A673 (cell line): ENCODE results near the gene ARMC6. TPM values are rescaled to one million over a fixed set of nuclear protein-coding genes. Genes with fewer than 3 reads are reported as not detected.

Source experiments
- BruUV-seq: library from RNA; stranded (reverse); fragments of 400-500 nt; replicated peaks from 2 replicates; lab custom pipeline; 2021; lab: Mats Ljungman, UMichigan
- CTCF ChIA-PET: fragments of 300-600 bp; sonication (Branson Sonifier 250); formaldehyde crosslinking; loops from one replicate; lab custom pipeline; 2022; ENCODE audit warnings: antibody characterized with exemption; lab: Charles Lee
- POLR2A ChIA-PET: fragments of 300-600 bp; sonication (Branson Sonifier 250); formaldehyde crosslinking; loops from one replicate; lab custom pipeline; 2022; ENCODE audit warnings: antibody characterized with exemption; ENCODE audit not compliant: low non-redundant PET; lab: Charles Lee
- DNase-seq: peaks from one replicate; pipeline ENCODE4 v3.0.0-alpha.2; 2015; ENCODE audit warnings: low spot score
- H3K27ac ChIP-seq: fragments of 200-600 bp; sonication (generic); 2 replicates; pipeline ENCODE4 v1.5.1; 2016; ENCODE audit warnings: mixed run types, low read depth, mild to moderate bottlenecking, mixed read lengths, antibody characterized with exemption, low read length; ENCODE audit not compliant: poor library complexity, severe bottlenecking
- H3K27me3 ChIP-seq: fragments of 200-600 bp; sonication (generic); replicated peaks from 2 replicates; pipeline ENCODE4 v1.6.1; 2017; ENCODE audit warnings: mixed run types, low read depth, mild to moderate bottlenecking, mixed read lengths, antibody characterized with exemption, low read length; ENCODE audit not compliant: insufficient read depth, poor library complexity
- H3K36me3 ChIP-seq: fragments of 200-600 bp; sonication (generic); 2 replicates; pipeline ENCODE4 v1.6.1; 2016; ENCODE audit warnings: mixed run types, mild to moderate bottlenecking, mixed read lengths, antibody characterized with exemption, low read length; ENCODE audit not compliant: insufficient read depth, poor library complexity, severe bottlenecking
- H3K4me1 ChIP-seq: fragments of 200-600 bp; sonication (generic); 2 replicates; pipeline ENCODE4 v1.6.1; 2017; ENCODE audit warnings: mixed run types, mild to moderate bottlenecking, mixed read lengths, antibody characterized with exemption, low read length; ENCODE audit not compliant: insufficient read depth, poor library complexity, severe bottlenecking
- H3K4me3 ChIP-seq: fragments of 200-600 bp; sonication (generic); 2 replicates; pipeline ENCODE4 v1.5.1; 2016; ENCODE audit warnings: low read depth, mixed run types, mild to moderate bottlenecking, mixed read lengths, low read length; ENCODE audit not compliant: poor library complexity, severe bottlenecking
- H3K9me3 ChIP-seq: fragments of 200-600 bp; sonication (generic); 2 replicates; pipeline ENCODE4 v1.6.1; 2016; ENCODE audit warnings: mixed run types, low read depth, mild to moderate bottlenecking, mixed read lengths, antibody characterized with exemption, low read length; ENCODE audit not compliant: poor library complexity, severe bottlenecking
- EZH2 ChIP-seq: fragments of 200-600 bp; sonication (generic); IDR thresholded peaks from 2 replicates; pipeline ENCODE4 v1.6.1; 2017; ENCODE audit warnings: borderline replicate concordance, low read depth, mild to moderate bottlenecking, mixed read lengths, antibody characterized with exemption, low read length; ENCODE audit not compliant: poor library complexity, severe bottlenecking
- intact Hi-C: fragments of 100-400 bp; cut with micrococcal nuclease; formaldehyde crosslinking; loops from one replicate; pipeline ENCODE4 v1.10.0; 2022; ENCODE audit not compliant: unreplicated experiment
- total RNA-seq: library from RNA; stranded (reverse); gene quantifications from 2 replicates; pipeline ENCODE4 v1.2.3, GENCODE V29; 2021
- TF ChIP-seq, protein P1 (sequence below): fragments of 300-800, 200-600 bp; sonication (generic); conservative IDR thresholded peaks from 2 replicates; pipeline ENCODE4 v1.5.1; 2017; ENCODE audit warnings: low read depth, mild to moderate bottlenecking, antibody characterized with exemption, low read length, moderate library complexity, mixed read lengths

ARMC6 gene
- total RNA-seq, 1 experiment from 2014 or later: 62.7 TPM

DNA sequence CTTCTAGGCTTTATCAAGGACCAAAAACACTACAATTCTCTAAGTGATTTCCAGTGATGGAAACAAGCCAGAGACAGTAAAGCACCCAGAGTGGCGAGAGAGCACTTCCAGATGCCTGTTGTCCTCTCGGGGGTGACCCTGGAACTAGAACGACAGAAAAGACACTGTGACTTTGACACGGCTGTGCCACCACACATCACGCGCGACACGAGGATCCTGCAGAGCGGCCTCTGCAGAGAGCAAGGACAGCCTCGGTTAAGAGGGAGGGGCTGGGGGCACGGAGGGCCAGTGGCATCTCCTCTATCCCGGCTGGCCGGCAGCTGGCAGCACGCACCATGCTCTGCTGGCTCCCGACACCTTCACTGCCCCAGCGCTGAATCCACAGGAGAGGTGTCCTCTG is 42.4 kb upstream of the ARMC6 start:
- H3K27me3 ChIP-seq: no peaks in the 10 kb centered on the region
- peaks cover 14% of the 10 kb centered on the region for H3K4me1 ChIP-seq
- DNase-seq: no peak
- intact Hi-C loops: no loop called here
- H3K27ac ChIP-seq: no peak overlapping the region
- no peaks in the 10 kb centered on the region for H3K9me3 ChIP-seq
- TF ChIP-seq, protein P1, sequence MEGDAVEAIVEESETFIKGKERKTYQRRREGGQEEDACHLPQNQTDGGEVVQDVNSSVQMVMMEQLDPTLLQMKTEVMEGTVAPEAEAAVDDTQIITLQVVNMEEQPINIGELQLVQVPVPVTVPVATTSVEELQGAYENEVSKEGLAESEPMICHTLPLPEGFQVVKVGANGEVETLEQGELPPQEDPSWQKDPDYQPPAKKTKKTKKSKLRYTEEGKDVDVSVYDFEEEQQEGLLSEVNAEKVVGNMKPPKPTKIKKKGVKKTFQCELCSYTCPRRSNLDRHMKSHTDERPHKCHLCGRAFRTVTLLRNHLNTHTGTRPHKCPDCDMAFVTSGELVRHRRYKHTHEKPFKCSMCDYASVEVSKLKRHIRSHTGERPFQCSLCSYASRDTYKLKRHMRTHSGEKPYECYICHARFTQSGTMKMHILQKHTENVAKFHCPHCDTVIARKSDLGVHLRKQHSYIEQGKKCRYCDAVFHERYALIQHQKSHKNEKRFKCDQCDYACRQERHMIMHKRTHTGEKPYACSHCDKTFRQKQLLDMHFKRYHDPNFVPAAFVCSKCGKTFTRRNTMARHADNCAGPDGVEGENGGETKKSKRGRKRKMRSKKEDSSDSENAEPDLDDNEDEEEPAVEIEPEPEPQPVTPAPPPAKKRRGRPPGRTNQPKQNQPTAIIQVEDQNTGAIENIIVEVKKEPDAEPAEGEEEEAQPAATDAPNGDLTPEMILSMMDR: no peak
- TF ChIP-seq EZH2: no peak
- no peak overlapping the region for H3K4me3 ChIP-seq
- POLR2A ChIA-PET: no interaction called here
- H3K36me3 ChIP-seq: peaks cover 31% of the 10 kb centered on the region
- CTCF ChIA-PET: no interaction called here
- BruUV-seq: no TSS peak

DNA sequence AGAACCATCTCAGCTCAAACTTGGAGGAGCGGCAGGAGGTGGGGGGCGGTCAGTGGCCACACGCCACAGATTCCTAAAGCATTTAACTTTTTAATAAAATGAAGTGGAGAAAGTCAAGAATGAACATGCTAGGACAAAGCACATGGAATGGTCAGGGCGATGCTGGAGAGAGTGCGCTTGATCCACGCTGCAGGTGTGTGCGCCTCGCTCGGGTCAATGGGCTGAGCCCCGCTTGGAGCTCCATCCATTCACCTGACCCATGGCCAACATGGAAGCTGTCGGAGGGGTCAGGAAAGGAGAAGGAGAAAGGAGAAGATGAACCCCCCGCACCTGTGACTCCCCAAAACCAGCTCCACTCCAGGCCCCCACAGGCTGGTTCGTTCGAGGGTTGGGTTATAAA is 41.9 kb upstream of the ARMC6 start:
- no peaks in the 10 kb centered on the region for H3K27me3 ChIP-seq
- intact Hi-C loops: no loop called here
- no peaks in the 10 kb centered on the region for H3K9me3 ChIP-seq
- H3K36me3 ChIP-seq: peaks cover 31% of the 10 kb centered on the region
- H3K4me3 ChIP-seq: no peak overlapping the region
- DNase-seq: no peak
- peaks cover 12% of the 10 kb centered on the region for H3K4me1 ChIP-seq
- H3K27ac ChIP-seq: no peak overlapping the region
- TF ChIP-seq EZH2: no peak
- TF ChIP-seq, protein P1: no peak
- no TSS peak for BruUV-seq
- ChIA-PET CTCF (interaction anchor here (0.7 kb wide), 1 partner anchor 178 kb away, joined by 3 read pairs; no protein-coding TSS in a partner anchor), POLR2A (no interaction called here)

DNA sequence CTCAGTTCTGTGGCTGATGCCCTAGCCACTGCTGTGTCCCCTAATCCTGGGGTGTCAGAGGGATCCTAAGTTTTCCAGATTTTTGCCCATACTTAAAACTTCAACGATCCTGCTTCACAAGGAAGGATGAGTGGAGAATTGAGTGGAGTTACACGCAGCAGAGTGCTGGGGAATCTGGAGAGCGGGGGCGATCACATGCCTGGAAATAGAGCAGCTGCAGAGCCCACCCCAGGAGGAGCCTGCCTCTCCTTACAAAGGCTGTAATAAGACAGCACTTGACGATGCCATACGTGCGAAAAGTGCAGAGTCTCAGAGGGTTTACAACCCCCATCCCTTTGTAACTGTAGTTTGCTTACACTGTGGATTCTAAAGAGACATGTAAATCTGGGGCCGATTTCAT is 40.7 kb upstream of the ARMC6 start:
- POLR2A ChIA-PET: no interaction called here
- no peak for DNase-seq
- intact Hi-C loops: no loop called here
- H3K9me3 ChIP-seq: no peaks in the 10 kb centered on the region
- no peak overlapping the region for H3K27ac ChIP-seq
- H3K27me3 ChIP-seq: no peaks in the 10 kb centered on the region
- CTCF ChIA-PET: no interaction called here
- TSS peak; percentile 30 for BruUV-seq
- H3K36me3 ChIP-seq: peaks cover 31% of the 10 kb centered on the region
- TF ChIP-seq, protein P1: no peak
- no peak for TF ChIP-seq EZH2
- peaks cover 10% of the 10 kb centered on the region for H3K4me1 ChIP-seq
- no peak overlapping the region for H3K4me3 ChIP-seq
